ENCODE data around the gene DAAM1. TPM values are rescaled to one million over a fixed set of nuclear protein-coding genes. Genes with fewer than 3 reads are reported as not detected.

DAAM1 gene
- polyA plus RNA-seq, 1 donor from 2014 or later = 161 TPM

- Histone ChIP-seq H3K9ac (ENCODE audit: low read length) (no peak overlapping the region), H3K27me3 (ENCODE audit: insufficient read depth, low read depth, low read length) (no peaks in the 10 kb centered on the region), H3K36me3 (ENCODE audit: insufficient read depth, low read length) (peaks cover 14% of the 10 kb centered on the region), H3K27ac (ENCODE audit: low read length) (no peak overlapping the region), H2AFZ (ENCODE audit: low read depth, low read length) (no peak overlapping the region), H3K4me3 (ENCODE audit: low read length) (no peak overlapping the region), H3K9me2 (ENCODE audit: insufficient read depth, low read length) (no peaks in the 10 kb centered on the region), H3K9me3 (ENCODE audit: low read length) (no peaks in the 10 kb centered on the region), H3F3A (ENCODE audit: insufficient read depth, low read length, poor library complexity, severe bottlenecking) (no peaks in the 10 kb centered on the region), H4K20me1 (ENCODE audit: insufficient read depth) (no peaks in the 10 kb centered on the region), H3K4me2 (ENCODE audit: low read length) (no peak overlapping the region), H3K79me2 (replicated peaks; ENCODE audit: insufficient read depth, low read length) (peaks cover 10% of the 10 kb centered on the region)
- TF ChIP-seq SMC3 (conservative IDR thresholded peaks at IDR 0.05; ENCODE audit: poor library complexity) = no peak
- TF ChIP-seq EP300 (conservative IDR thresholded peaks at IDR 0.05; ENCODE audit: poor library complexity, severe bottlenecking) = no peak
- TF ChIP-seq RAD21 (conservative IDR thresholded peaks at IDR 0.05) = no peak
- no peak for TF ChIP-seq TAF1 (IDR thresholded peaks at IDR 0.05; ENCODE audit: low read depth)
- no peak for TF ChIP-seq MXI1 (conservative IDR thresholded peaks at IDR 0.05; ENCODE audit: poor library complexity, severe bottlenecking)
- no peak for TF ChIP-seq EZH2 (IDR thresholded peaks at IDR 0.05; ENCODE audit: borderline replicate concordance, insufficient read depth, low read length, poor library complexity, severe bottlenecking)
- TF ChIP-seq, protein P1, sequence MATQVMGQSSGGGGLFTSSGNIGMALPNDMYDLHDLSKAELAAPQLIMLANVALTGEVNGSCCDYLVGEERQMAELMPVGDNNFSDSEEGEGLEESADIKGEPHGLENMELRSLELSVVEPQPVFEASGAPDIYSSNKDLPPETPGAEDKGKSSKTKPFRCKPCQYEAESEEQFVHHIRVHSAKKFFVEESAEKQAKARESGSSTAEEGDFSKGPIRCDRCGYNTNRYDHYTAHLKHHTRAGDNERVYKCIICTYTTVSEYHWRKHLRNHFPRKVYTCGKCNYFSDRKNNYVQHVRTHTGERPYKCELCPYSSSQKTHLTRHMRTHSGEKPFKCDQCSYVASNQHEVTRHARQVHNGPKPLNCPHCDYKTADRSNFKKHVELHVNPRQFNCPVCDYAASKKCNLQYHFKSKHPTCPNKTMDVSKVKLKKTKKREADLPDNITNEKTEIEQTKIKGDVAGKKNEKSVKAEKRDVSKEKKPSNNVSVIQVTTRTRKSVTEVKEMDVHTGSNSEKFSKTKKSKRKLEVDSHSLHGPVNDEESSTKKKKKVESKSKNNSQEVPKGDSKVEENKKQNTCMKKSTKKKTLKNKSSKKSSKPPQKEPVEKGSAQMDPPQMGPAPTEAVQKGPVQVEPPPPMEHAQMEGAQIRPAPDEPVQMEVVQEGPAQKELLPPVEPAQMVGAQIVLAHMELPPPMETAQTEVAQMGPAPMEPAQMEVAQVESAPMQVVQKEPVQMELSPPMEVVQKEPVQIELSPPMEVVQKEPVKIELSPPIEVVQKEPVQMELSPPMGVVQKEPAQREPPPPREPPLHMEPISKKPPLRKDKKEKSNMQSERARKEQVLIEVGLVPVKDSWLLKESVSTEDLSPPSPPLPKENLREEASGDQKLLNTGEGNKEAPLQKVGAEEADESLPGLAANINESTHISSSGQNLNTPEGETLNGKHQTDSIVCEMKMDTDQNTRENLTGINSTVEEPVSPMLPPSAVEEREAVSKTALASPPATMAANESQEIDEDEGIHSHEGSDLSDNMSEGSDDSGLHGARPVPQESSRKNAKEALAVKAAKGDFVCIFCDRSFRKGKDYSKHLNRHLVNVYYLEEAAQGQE (IDR thresholded peaks at IDR 0.05; ENCODE audit: borderline replicate concordance) = no peak
- no peak for TF ChIP-seq POLR2AphosphoS5 (IDR thresholded peaks at IDR 0.05)
- TF ChIP-seq, protein P2, sequence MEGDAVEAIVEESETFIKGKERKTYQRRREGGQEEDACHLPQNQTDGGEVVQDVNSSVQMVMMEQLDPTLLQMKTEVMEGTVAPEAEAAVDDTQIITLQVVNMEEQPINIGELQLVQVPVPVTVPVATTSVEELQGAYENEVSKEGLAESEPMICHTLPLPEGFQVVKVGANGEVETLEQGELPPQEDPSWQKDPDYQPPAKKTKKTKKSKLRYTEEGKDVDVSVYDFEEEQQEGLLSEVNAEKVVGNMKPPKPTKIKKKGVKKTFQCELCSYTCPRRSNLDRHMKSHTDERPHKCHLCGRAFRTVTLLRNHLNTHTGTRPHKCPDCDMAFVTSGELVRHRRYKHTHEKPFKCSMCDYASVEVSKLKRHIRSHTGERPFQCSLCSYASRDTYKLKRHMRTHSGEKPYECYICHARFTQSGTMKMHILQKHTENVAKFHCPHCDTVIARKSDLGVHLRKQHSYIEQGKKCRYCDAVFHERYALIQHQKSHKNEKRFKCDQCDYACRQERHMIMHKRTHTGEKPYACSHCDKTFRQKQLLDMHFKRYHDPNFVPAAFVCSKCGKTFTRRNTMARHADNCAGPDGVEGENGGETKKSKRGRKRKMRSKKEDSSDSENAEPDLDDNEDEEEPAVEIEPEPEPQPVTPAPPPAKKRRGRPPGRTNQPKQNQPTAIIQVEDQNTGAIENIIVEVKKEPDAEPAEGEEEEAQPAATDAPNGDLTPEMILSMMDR (IDR thresholded peaks at IDR 0.05; ENCODE audit: poor library complexity, severe bottlenecking) = no peak
Measured at GRCh38 chr14:59280961-59281360, 92.5 kb downstream of the DAAM1 start.

- Histone ChIP-seq H3F3A (ENCODE audit: insufficient read depth, low read length, poor library complexity, severe bottlenecking) (no peaks in the 10 kb centered on the region), H3K9me3 (ENCODE audit: low read length) (no peaks in the 10 kb centered on the region), H3K4me2 (ENCODE audit: low read length) (no peak overlapping the region), H2AFZ (ENCODE audit: low read depth, low read length) (no peak overlapping the region), H3K4me3 (ENCODE audit: low read length) (no peak overlapping the region), H3K9ac (ENCODE audit: low read length) (no peak overlapping the region), H3K27ac (ENCODE audit: low read length) (no peak overlapping the region), H3K27me3 (ENCODE audit: insufficient read depth, low read depth, low read length) (no peaks in the 10 kb centered on the region), H3K79me2 (replicated peaks; ENCODE audit: insufficient read depth, low read length) (peaks cover 8% of the 10 kb centered on the region), H4K20me1 (ENCODE audit: insufficient read depth) (no peaks in the 10 kb centered on the region), H3K9me2 (ENCODE audit: insufficient read depth, low read length) (no peaks in the 10 kb centered on the region), H3K36me3 (ENCODE audit: insufficient read depth, low read length) (peaks cover 14% of the 10 kb centered on the region)
- TF ChIP-seq EZH2 (IDR thresholded peaks at IDR 0.05; ENCODE audit: borderline replicate concordance, insufficient read depth, low read length, poor library complexity, severe bottlenecking) (no peak), POLR2AphosphoS5 (IDR thresholded peaks at IDR 0.05) (no peak), EP300 (conservative IDR thresholded peaks at IDR 0.05; ENCODE audit: poor library complexity, severe bottlenecking) (no peak), TAF1 (IDR thresholded peaks at IDR 0.05; ENCODE audit: low read depth) (no peak), SMC3 (conservative IDR thresholded peaks at IDR 0.05; ENCODE audit: poor library complexity) (no peak), MXI1 (conservative IDR thresholded peaks at IDR 0.05; ENCODE audit: poor library complexity, severe bottlenecking) (no peak), RAD21 (conservative IDR thresholded peaks at IDR 0.05) (no peak)
- TF ChIP-seq, protein P1 (IDR thresholded peaks at IDR 0.05; ENCODE audit: borderline replicate concordance) = no peak
- TF ChIP-seq, protein P2 (IDR thresholded peaks at IDR 0.05; ENCODE audit: poor library complexity, severe bottlenecking) = no peak
Measured at GRCh38 chr14:59281609-59282377, 93.3 kb downstream of the DAAM1 start.

Measured in neural cell (in vitro differentiated cells).